ENCODE measurements around the gene SERPINA12. TPM values are rescaled to one million over a fixed set of nuclear protein-coding genes. Genes with fewer than 3 reads are reported as not detected.

The SERPINA12 gene
- total and polyA plus RNA-seq, 12 donors: not detected

- no peaks in the 10 kb centered on the region for H3K4me1 ChIP-seq (replicated peaks in 1 of 2)
- DNase-seq: peak in 1 of 7 donors; percentile 9
- WGBS, 4 donors: 63 to 85% (median 84%) methylated on average over 3 to 8 of the region's 8 CpGs; no CpG with 5 or more reads in 1 of the 4 donors
- TF ChIP-seq CTCF (IDR thresholded peaks at IDR 0.05): no peak
- H3K36me3 ChIP-seq (replicated peaks in 1 of 2): no peaks in the 10 kb centered on the region
- intact Hi-C loops (cut with DNase I): no loop called here
- H3K9me3 ChIP-seq (replicated peaks in 1 of 3): no peaks in the 10 kb centered on the region
- no peaks in the 10 kb centered on the region for H3K27me3 ChIP-seq
- no peak overlapping the region for H3K4me3 ChIP-seq
- H3K27ac ChIP-seq: no peak overlapping the region
Measured at GRCh38 chr14:94505641-94506040, 3.6 kb downstream of the SERPINA12 start.

GRCh38 chr14:94505206-94505605, 4.1 kb downstream of the SERPINA12 start:
- Histone ChIP-seq H3K4me3 (no peak overlapping the region), H3K36me3 (replicated peaks in 1 of 2) (no peaks in the 10 kb centered on the region), H3K27ac (no peak overlapping the region), H3K27me3 (no peaks in the 10 kb centered on the region), H3K4me1 (replicated peaks in 1 of 2) (no peaks in the 10 kb centered on the region), H3K9me3 (replicated peaks in 1 of 3) (no peaks in the 10 kb centered on the region)
- intact Hi-C loops (cut with DNase I): no loop called here
- peak in 1 of 7 donors; percentile 10 for DNase-seq
- TF ChIP-seq CTCF (IDR thresholded peaks at IDR 0.05) (no peak), POLR2A (IDR thresholded peaks at IDR 0.05) (no peak)
- WGBS, 4 donors: 94 to 100% (median 98%) methylated on average over 3 to 4 of the region's 4 CpGs

- no peak overlapping the region for H3K27ac ChIP-seq
- intact Hi-C loops (cut with DNase I): no loop called here
- H3K36me3 ChIP-seq (replicated peaks in 1 of 2): no peaks in the 10 kb centered on the region
- H3K4me1 ChIP-seq (replicated peaks in 1 of 2): no peaks in the 10 kb centered on the region
- H3K4me3 ChIP-seq: no peak overlapping the region
- TF ChIP-seq POLR2A (IDR thresholded peaks at IDR 0.05) (no peak), CTCF (IDR thresholded peaks at IDR 0.05) (no peak)
- no peaks in the 10 kb centered on the region for H3K9me3 ChIP-seq (replicated peaks in 1 of 3)
- 74 to 85% (median 76%) methylated on average over 14 to 16 of the region's 16 CpGs for WGBS, 4 donors
- peak in 1 of 7 donors; percentile 9 for DNase-seq
- no peaks in the 10 kb centered on the region for H3K27me3 ChIP-seq
Measured at GRCh38 chr14:94501588-94502516, 7.4 kb downstream of the SERPINA12 start.

- Histone ChIP-seq H3K36me3 (replicated peaks in 1 of 2) (no peaks in the 10 kb centered on the region), H3K4me1 (replicated peaks in 1 of 2) (no peaks in the 10 kb centered on the region), H3K4me3 (no peak overlapping the region), H3K9me3 (replicated peaks in 1 of 3) (no peaks in the 10 kb centered on the region), H3K27me3 (no peaks in the 10 kb centered on the region), H3K27ac (no peak overlapping the region)
- DNase-seq: no peak
- WGBS, 4 donors: 81 to 91% (median 83%) methylated on average over 3 of the region's 3 CpGs
- intact Hi-C loops (cut with DNase I): no loop called here
- no peak for TF ChIP-seq POLR2A (IDR thresholded peaks at IDR 0.05)
- no peak for TF ChIP-seq CTCF (IDR thresholded peaks at IDR 0.05)
Measured at GRCh38 chr14:94500264-94500663, 9.0 kb downstream of the SERPINA12 start.
